DMS114 treated with DMSO at 0.1 percent for 48 hours (cell line): ENCODE results near the gene ZNF638.

Experiments used
- DNase-seq: peaks from one replicate; lab custom pipeline; 2025; ENCODE audit not compliant: unreplicated experiment; lab: John Stamatoyannopoulos, UW

ZNF638 gene

GRCh38 chr2:71468279-71469015 lies 136.9 kb downstream of the ZNF638 start:
- no peak for DNase-seq

GRCh38 chr2:71469403-71470398 lies 138.1 kb downstream of the ZNF638 start:
- DNase-seq = no peak

GRCh38 chr2:71471276-71471675 lies 139.7 kb downstream of the ZNF638 start:
- DNase-seq = no peak

GRCh38 chr2:71472019-71472418 lies 140.4 kb downstream of the ZNF638 start:
- DNase-seq = no peak

- no peak for DNase-seq
Measured at GRCh38 chr2:71473346-71474031, 141.9 kb downstream of the ZNF638 start.

GRCh38 chr2:71474116-71474743 lies 142.6 kb downstream of the ZNF638 start:
- no peak for DNase-seq

- no peak for DNase-seq
Measured at GRCh38 chr2:71474744-71475397, 143.3 kb downstream of the ZNF638 start.

- no peak for DNase-seq
Measured at GRCh38 chr2:71476495-71476894, 144.9 kb downstream of the ZNF638 start.

GRCh38 chr2:71477231-71477691 lies 145.7 kb downstream of the ZNF638 start:
- DNase-seq = no peak

- DNase-seq = no peak
Measured at GRCh38 chr2:71478806-71479205, 147.2 kb downstream of the ZNF638 start.

GRCh38 chr2:71479261-71479660 lies 147.7 kb downstream of the ZNF638 start:
- DNase-seq = no peak

- no peak for DNase-seq
Measured at GRCh38 chr2:71481111-71481510, 149.5 kb downstream of the ZNF638 start.

GRCh38 chr2:71482055-71482454 lies 150.5 kb downstream of the ZNF638 start:
- no peak for DNase-seq

GRCh38 chr2:71483246-71483645 lies 151.7 kb downstream of the ZNF638 start:
- no peak for DNase-seq

GRCh38 chr2:71484354-71484753 lies 152.8 kb downstream of the ZNF638 start:
- DNase-seq = no peak
